HG02610 (cell line): ENCODE data around the gene BMP8A.
"Not testable (repeated sequence)": the region's sequence is repeated elsewhere in the genome, so short reads cannot be mapped to it uniquely, and the experiment has no call there.

Source experiments
- ATAC-seq: cut with Tn5 transposase; IDR thresholded peaks from one replicate; pipeline ENCODE4 v1.9.1; 2021; ENCODE audit warnings: mild to moderate bottlenecking, moderate library complexity; ENCODE audit not compliant: unreplicated experiment

The BMP8A gene

GRCh38 chr1:39525366-39526165, 34.1 kb downstream of the BMP8A start:
- peak; percentile 81 for ATAC-seq

- no peak for ATAC-seq
These were observed 35.2 kb downstream of the BMP8A start for GRCh38 chr1:39526466-39527189.

- not testable (repeated sequence) for ATAC-seq
These were observed 35.7 kb downstream of the BMP8A start for GRCh38 chr1:39527190-39527579.

GRCh38 chr1:39528082-39528481, 36.6 kb downstream of the BMP8A start:
- ATAC-seq = no peak

- no peak for ATAC-seq
These were observed 38.6 kb downstream of the BMP8A start for GRCh38 chr1:39529901-39530535.

GRCh38 chr1:39531526-39531925, 40.1 kb downstream of the BMP8A start:
- no peak for ATAC-seq

- no peak for ATAC-seq
These were observed 42.0 kb downstream of the BMP8A start for GRCh38 chr1:39533442-39533841.

- ATAC-seq = no peak
These were observed 47.3 kb downstream of the BMP8A start for GRCh38 chr1:39538531-39539251.

- ATAC-seq = no peak
These were observed 47.9 kb downstream of the BMP8A start for GRCh38 chr1:39539252-39539790.

GRCh38 chr1:39540504-39541031, 49.1 kb downstream of the BMP8A start:
- no peak for ATAC-seq

GRCh38 chr1:39542924-39543323, 51.5 kb downstream of the BMP8A start:
- no peak for ATAC-seq

GRCh38 chr1:39544327-39544726, 52.9 kb downstream of the BMP8A start:
- no peak for ATAC-seq

GRCh38 chr1:39545531-39545930, 54.1 kb downstream of the BMP8A start:
- ATAC-seq = no peak

- ATAC-seq = no peak
These were observed 62.8 kb downstream of the BMP8A start for GRCh38 chr1:39554277-39554676.

- no peak for ATAC-seq
These were observed 69.8 kb downstream of the BMP8A start for GRCh38 chr1:39561279-39561678.

GRCh38 chr1:39562886-39563285, 71.5 kb downstream of the BMP8A start:
- ATAC-seq = no peak

- no peak for ATAC-seq
These were observed 72.2 kb downstream of the BMP8A start for GRCh38 chr1:39563669-39564068.

GRCh38 chr1:39564340-39564739, 72.9 kb downstream of the BMP8A start:
- ATAC-seq = no peak

GRCh38 chr1:39564941-39565340, 73.5 kb downstream of the BMP8A start:
- no peak for ATAC-seq

GRCh38 chr1:39566441-39567137, 75.2 kb downstream of the BMP8A start:
- ATAC-seq = no peak
